Lower leg skin (tissue), 4 donors: ENCODE data around the gene CXXC5. TPM values are rescaled to one million over a fixed set of nuclear protein-coding genes. Genes with fewer than 3 reads are reported as not detected.
A peak's percentile ranks its signal among the peaks of the same experiment; 100 is the strongest.

Experiments used
- DNase-seq, 2 donors: peaks; one replicate each; pipeline ENCODE4 v3.0.0-alpha.2; 2019; ENCODE audit warnings: low spot score in 2 of 2
- H3K4me3 ChIP-seq: fragments of 200-600 bp; sonication (generic); 2 replicates; pipeline ENCODE4 v1.5.1; 2017; ENCODE audit warnings: mild to moderate bottlenecking, low read depth; ENCODE audit not compliant: poor library complexity, severe bottlenecking
- POLR2A ChIP-seq, 2 donors: fragments of 450-650 bp; IDR thresholded peaks; one replicate each; pipeline ENCODE4 v1.6.1; 2016 to 2017; ENCODE audit warnings: antibody characterized with exemption in 2 of 2, mild to moderate bottlenecking in 1 of 2, moderate library complexity in 1 of 2
- WGBS, 2 donors: methylation state at CpG; one replicate each; pipeline ENCODE4 v1.1.5; 2018; 5-methylcytosine and 5-hydroxymethylcytosine counted together
- intact Hi-C: fragments of 100-400 bp; cut with DNase I; formaldehyde crosslinking; loops from one replicate; pipeline ENCODE4 v1.15.0; 2023; ENCODE audit warnings: low total_unique reads
- total RNA-seq, 4 donors: library from RNA; depleted of rRNA; stranded (reverse); fragments of >200 nt; gene quantifications; one replicate each; pipeline ENCODE4 v1.1.0, GENCODE V29; 2016
- TF ChIP-seq, protein P1 (sequence below), 3 donors: fragments of 450-650 bp; IDR thresholded peaks; one replicate each; pipeline ENCODE4 v1.5.1; 2016; ENCODE audit warnings: antibody characterized with exemption in 3 of 3, mild to moderate bottlenecking in 3 of 3, moderate library complexity in 2 of 3

Gene CXXC5
- total RNA-seq, 4 donors from 2014 or later, result 36.4 to 69.3 (median 45.2) TPM

DNA sequence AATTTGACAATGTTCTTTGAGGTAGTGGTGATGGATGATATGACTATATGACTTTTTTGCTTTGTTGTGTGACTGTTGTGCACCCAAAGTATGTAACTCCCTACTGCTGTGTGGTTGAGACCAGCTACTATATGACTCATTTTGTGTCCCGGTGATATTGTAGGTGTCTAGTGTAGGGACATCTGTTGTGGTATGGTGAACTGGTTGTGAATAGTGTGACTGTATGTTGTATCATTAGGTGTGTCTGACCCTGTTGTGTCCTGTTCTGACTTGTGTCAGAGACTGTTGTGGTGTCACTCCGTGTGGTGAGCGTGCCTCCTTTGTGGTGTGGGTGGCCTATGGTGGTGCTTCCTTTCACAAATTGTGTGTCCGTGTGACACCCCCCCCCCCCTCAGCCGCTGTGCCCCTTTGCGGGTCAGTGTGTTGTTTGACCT lies 11.2 kb upstream of the CXXC5 start:
- TF ChIP-seq, protein P1, sequence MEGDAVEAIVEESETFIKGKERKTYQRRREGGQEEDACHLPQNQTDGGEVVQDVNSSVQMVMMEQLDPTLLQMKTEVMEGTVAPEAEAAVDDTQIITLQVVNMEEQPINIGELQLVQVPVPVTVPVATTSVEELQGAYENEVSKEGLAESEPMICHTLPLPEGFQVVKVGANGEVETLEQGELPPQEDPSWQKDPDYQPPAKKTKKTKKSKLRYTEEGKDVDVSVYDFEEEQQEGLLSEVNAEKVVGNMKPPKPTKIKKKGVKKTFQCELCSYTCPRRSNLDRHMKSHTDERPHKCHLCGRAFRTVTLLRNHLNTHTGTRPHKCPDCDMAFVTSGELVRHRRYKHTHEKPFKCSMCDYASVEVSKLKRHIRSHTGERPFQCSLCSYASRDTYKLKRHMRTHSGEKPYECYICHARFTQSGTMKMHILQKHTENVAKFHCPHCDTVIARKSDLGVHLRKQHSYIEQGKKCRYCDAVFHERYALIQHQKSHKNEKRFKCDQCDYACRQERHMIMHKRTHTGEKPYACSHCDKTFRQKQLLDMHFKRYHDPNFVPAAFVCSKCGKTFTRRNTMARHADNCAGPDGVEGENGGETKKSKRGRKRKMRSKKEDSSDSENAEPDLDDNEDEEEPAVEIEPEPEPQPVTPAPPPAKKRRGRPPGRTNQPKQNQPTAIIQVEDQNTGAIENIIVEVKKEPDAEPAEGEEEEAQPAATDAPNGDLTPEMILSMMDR (IDR thresholded peaks at IDR 0.05), result no peak
- no peak for TF ChIP-seq POLR2A (IDR thresholded peaks at IDR 0.05)
- H3K4me3 ChIP-seq, result peak overlapping the region; percentile 8
- WGBS, 2 donors, result 2 to 3% methylated on average over 6 of the region's 6 CpGs
- DNase-seq, result peak in 1 of 2 donors; percentile 28
- intact Hi-C loops, result no loop called here

DNA sequence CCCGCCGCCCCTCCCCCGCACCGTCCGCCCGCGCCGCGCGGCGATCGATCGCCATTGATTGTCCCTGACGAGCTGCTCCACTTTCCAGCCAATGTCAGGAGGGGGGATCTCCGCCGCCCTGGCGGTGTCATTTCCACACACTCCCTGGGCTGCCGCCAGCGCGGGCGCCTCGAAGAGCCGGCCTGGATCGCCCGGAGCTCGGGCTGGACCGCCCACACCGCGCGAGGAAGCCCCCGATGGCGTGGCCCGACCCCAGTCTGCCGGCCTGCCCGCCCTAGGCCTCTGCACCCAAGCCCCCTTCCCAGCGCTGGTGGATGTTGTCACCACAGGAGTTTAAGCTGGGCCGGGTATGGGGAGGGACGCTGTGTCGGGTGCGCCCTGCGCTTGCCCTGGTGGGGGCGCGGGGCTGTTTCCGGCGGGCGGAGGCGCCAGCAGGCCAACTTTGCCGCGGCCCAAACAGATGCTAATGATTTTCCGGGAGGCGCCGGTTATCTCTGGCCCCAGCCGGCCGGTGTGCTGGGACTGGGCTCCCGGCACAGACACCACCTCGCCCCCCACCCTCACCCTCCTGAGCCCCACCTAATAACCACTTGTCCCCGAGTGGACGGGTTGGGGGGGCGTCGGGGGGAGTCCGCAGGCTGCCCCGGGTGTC lies 10.6 kb upstream of the CXXC5 start:
- DNase-seq, result peak in 1 of 2 donors; percentile 97
- TF ChIP-seq, protein P1 (IDR thresholded peaks at IDR 0.05), result peak in 1 of 3 donors; percentile 62
- TF ChIP-seq POLR2A (IDR thresholded peaks at IDR 0.05), result no peak
- intact Hi-C loops, result no loop called here
- H3K4me3 ChIP-seq, result peak overlapping the region; percentile 8
- 0 to 3% methylated on average over 19 to 48 of the region's 62 CpGs for WGBS, 2 donors

DNA sequence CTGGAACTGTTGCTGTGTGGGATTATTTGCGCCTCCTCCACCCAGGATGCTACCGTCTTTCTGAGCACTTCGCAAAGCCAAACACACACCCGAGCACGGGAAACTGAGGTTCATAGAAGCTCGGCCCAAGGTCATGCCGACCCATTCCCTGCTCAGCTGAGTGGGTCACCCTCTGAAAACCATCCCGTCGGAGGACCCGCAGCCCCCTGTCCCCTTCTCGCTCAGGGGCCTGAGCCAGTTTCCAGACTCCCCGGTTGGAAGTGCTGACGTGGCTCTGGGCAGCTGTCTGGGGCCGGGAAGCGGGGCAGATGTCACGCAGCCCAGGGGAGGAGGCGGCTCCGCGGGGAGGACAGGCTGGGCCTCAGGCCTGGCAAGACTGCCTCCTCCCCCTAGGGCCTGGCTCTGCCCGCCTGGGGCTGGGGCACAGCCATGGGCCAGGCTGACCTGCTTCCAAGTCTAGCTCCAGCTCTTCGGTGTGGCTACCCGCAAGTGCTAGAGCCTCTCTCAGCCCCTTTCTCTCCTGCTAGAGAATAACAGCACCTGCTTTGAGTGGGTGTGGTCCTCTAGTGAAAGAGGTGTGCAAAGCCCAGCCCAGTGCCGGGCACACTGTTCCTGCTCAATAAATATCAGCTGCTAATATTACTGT lies 9.9 kb upstream of the CXXC5 start:
- intact Hi-C loops, result no loop called here
- WGBS, 2 donors, result 8 to 9% methylated on average over 8 to 20 of the region's 23 CpGs
- peak in 1 of 2 donors; percentile 95 for DNase-seq
- TF ChIP-seq POLR2A (IDR thresholded peaks at IDR 0.05), result no peak
- TF ChIP-seq, protein P1 (IDR thresholded peaks at IDR 0.05), result no peak
- H3K4me3 ChIP-seq, result no peak overlapping the region

DNA sequence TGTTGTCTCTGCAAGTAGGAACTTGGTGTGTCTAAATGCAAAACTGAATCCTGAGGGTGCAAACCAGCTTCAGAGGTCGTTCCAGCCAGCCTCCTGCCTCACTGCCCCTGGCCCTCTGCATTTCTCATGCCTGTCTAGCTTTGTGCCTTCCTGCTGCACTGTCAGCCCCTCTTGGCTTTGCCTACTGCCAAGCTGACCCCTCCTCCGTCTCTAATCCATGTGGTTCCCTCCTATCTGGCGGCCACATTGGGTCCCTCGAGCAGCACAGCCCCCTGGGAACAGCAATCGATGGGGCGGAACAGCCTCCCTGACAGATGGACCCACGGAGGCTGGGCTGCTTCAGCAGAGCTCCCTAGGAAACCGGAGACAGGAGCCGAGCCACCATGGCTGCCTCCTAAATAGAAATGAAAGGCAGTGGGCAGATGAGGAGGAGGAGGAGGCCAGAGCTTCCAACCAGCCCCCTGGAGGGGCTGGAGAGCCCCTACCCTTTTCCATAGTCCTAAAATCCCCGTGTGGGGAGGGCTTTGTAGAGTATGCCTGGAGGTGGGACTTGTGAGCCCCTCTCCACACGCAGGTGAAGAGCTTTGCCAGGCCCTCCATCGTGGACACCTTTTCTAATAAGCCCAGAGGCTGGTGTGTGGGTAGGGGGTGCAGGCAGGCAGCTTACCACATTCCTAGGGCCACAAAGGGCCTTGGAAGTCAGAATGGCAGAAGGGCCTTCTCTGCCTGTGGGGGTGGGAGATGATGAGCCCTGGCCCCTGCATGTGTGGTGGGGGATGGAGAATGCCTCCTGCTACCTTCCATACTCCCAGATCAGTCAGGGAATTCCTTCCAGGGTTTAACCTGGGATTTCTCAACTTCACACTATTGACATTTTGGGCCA lies 9.2 kb upstream of the CXXC5 start:
- intact Hi-C loops, result no loop called here
- no peak overlapping the region for H3K4me3 ChIP-seq
- peak in 1 of 2 donors; percentile 84 for DNase-seq
- 66 to 74% methylated on average over 10 to 12 of the region's 12 CpGs for WGBS, 2 donors
- TF ChIP-seq, protein P1 (IDR thresholded peaks at IDR 0.05), result no peak
- no peak for TF ChIP-seq POLR2A (IDR thresholded peaks at IDR 0.05)

DNA sequence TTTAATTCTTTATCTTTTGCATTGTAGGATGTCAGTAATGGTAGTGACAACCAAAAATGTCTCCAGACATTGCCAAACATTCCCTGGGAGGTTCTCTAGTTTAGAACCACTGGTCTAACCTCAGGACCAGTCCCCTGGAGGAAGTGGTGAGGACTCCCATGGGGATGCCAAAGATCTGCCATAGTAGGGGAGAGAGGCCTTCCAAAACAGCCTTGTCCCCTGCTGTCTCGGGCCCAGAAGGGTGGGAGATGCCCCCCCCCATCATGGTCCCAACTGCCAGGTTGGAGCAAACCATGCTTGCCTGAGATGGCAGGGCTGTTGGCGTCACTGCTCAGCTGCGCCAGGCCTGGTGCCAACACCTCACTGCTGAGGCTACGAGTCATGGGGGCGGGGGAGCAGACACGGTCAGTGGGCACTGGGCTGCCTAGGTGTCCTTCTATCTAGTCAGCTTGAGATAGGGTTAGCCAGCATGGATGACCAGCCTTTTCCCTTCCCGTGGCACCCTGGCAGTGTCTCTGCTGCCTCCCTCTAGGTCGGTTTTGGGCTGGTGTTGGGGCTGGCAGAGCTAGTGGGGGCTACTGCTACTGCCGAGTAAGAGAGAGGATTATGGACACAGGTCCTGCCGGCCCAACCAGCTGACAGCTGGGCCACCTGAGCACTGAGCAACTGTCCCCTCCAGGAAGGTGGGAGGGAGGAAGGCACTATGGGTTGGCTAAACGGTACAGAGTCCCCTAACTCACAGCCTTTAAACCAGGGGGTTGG lies 8.3 kb upstream of the CXXC5 start:
- intact Hi-C loops, result no loop called here
- 80 to 84% methylated on average over 10 to 11 of the region's 11 CpGs for WGBS, 2 donors
- TF ChIP-seq, protein P1 (IDR thresholded peaks at IDR 0.05), result no peak
- TF ChIP-seq POLR2A (IDR thresholded peaks at IDR 0.05), result no peak
- H3K4me3 ChIP-seq, result no peak overlapping the region
- DNase-seq, result peak in 1 of 2 donors; percentile 88
